Measurements from ENCODE around the gene CCM2L. TPM values are rescaled to one million over a fixed set of nuclear protein-coding genes. Genes with fewer than 3 reads are reported as not detected.

The CCM2L gene
- polyA plus RNA-seq, 1 of the 3 experiments (the other 2 are of a cell fraction), result not detected

- Histone ChIP-seq H3F3A (replicated peaks; ENCODE audit: insufficient read depth) (peaks cover 8% of the 10 kb centered on the region), H3K27me3 (ENCODE audit: insufficient read depth) (peaks cover 56% of the 10 kb centered on the region), H2AFZ (ENCODE audit: low read depth) (no peak overlapping the region), H3K36me3 (replicated peaks in 1 of 2; ENCODE audit: control insufficient read depth in 1 of 2, insufficient read depth in 2 of 2, low read length in 1 of 2) (no peaks in the 10 kb centered on the region), H4K20me1 (ENCODE audit: insufficient read depth) (no peaks in the 10 kb centered on the region), H3K9me3 (no peaks in the 10 kb centered on the region), H3K79me2 (ENCODE audit: insufficient read depth) (no peaks in the 10 kb centered on the region), H3K4me2 (no peak overlapping the region), H3K9ac (no peak overlapping the region), H3K4me3 (ENCODE audit: low read depth in 2 of 2, low read length in 1 of 2) (no peak overlapping the region), H3K9me2 (no peaks in the 10 kb centered on the region), H3K27ac (ENCODE audit: low read depth in 2 of 2, low read length in 1 of 2) (no peak overlapping the region), H3K4me1 (ENCODE audit: control insufficient read depth in 1 of 2, insufficient read depth in 2 of 2, low read depth in 1 of 2, low read length in 1 of 2) (peaks cover 0 to 13% of the 10 kb centered on the region in 2 experiments; a peak in 1 of 4 replicates)
- POLR2A ChIA-PET, result interaction anchor here (1.9 kb wide), 1 partner anchor 8 kb away, joined by 5 read pairs; no protein-coding TSS in a partner anchor
- TF ChIP-seq REST (IDR thresholded peaks at IDR 0.05; ENCODE audit: low read depth, low read length), result no peak
- no peak for DNase-seq
- CTCF ChIA-PET, result interaction anchor here (0.9 to 5.0 kb wide), 5 partner anchors 9 to 197 kb away, joined by 3 to 74 read pairs (median 11); no protein-coding TSS in a partner anchor
- WGBS (ENCODE audit: low lambda C conversion rate), result 73% methylated on average over 4 of the region's 4 CpGs
Measured at GRCh38 chr20:32021091-32021490, 10.9 kb downstream of the CCM2L start.

- Histone ChIP-seq H3K27ac (ENCODE audit: low read depth in 2 of 2, low read length in 1 of 2) (no peak overlapping the region), H3K4me3 (ENCODE audit: low read depth in 2 of 2, low read length in 1 of 2) (no peak overlapping the region), H3K79me2 (ENCODE audit: insufficient read depth) (no peaks in the 10 kb centered on the region), H3K9me3 (no peaks in the 10 kb centered on the region), H3F3A (replicated peaks; ENCODE audit: insufficient read depth) (no peaks in the 10 kb centered on the region), H3K27me3 (ENCODE audit: insufficient read depth) (peaks cover 35% of the 10 kb centered on the region), H2AFZ (ENCODE audit: low read depth) (no peak overlapping the region), H3K9me2 (no peaks in the 10 kb centered on the region), H3K4me2 (no peak overlapping the region), H3K4me1 (ENCODE audit: control insufficient read depth in 1 of 2, insufficient read depth in 2 of 2, low read depth in 1 of 2, low read length in 1 of 2) (peaks cover 0 to 6% of the 10 kb centered on the region in 2 experiments; a peak in 1 of 4 replicates), H4K20me1 (ENCODE audit: insufficient read depth) (no peaks in the 10 kb centered on the region), H3K36me3 (replicated peaks in 1 of 2; ENCODE audit: control insufficient read depth in 1 of 2, insufficient read depth in 2 of 2, low read length in 1 of 2) (no peaks in the 10 kb centered on the region), H3K9ac (no peak overlapping the region)
- WGBS (ENCODE audit: low lambda C conversion rate), result 58% methylated on average over 6 of the region's 6 CpGs
- ChIA-PET POLR2A (no interaction called here), CTCF (interaction anchor here (1.6 to 2.6 kb wide), 3 partner anchors 172 to 202 kb away, joined by 3 to 11 read pairs (median 10); no protein-coding TSS in a partner anchor)
- DNase-seq, result no peak
- no peak for TF ChIP-seq FOXM1 (IDR thresholded peaks at IDR 0.05; ENCODE audit: low read depth)
- no peak for TF ChIP-seq CTCF (IDR thresholded peaks at IDR 0.05)
- TF ChIP-seq CHD2 (IDR thresholded peaks at IDR 0.05; ENCODE audit: low read length, partially characterized antibody), result no peak
- TF ChIP-seq ELF1 (IDR thresholded peaks at IDR 0.05), result no peak
- no peak for TF ChIP-seq JUND (IDR thresholded peaks at IDR 0.05)
- no peak for TF ChIP-seq EZH2phosphoT487 (IDR thresholded peaks at IDR 0.05; ENCODE audit: borderline replicate concordance, low read depth)
- TF ChIP-seq MXI1 (IDR thresholded peaks at IDR 0.05; ENCODE audit: low read depth, low read length), result no peak
- no peak for TF ChIP-seq GABPA (IDR thresholded peaks at IDR 0.05; ENCODE audit: low read depth)
Measured at GRCh38 chr20:32024683-32025295, 14.6 kb downstream of the CCM2L start.

Measured in SK-N-SH (cell line).